HL-60 (cell line): ENCODE data around the gene STOM.

Source experiments
- DNase-seq, 2 experiments: peaks; one replicate each; pipeline ENCODE4 v3.0.0-alpha.2; 2010 to 2020; ENCODE audit warnings: low read depth in 1 of 2, low spot score in 1 of 2
- H3K27ac ChIP-seq: fragments of 250-450 bp; sonication (Bioruptor Pico); replicated peaks from 2 replicates; pipeline ENCODE4 v1.5.1; 2020; ENCODE audit warnings: mild to moderate bottlenecking, moderate library complexity
- H3K27me3 ChIP-seq: fragments of 250-450 bp; sonication (Bioruptor Pico); 2 replicates; pipeline ENCODE4 v1.5.1; 2021; ENCODE audit warnings: mild to moderate bottlenecking, moderate library complexity; ENCODE audit not compliant: insufficient read depth, poor library complexity, severe bottlenecking
- H3K4me3 ChIP-seq: replicated peaks from 2 replicates; pipeline ENCODE4 v1.5.1; 2011; ENCODE audit warnings: mild to moderate bottlenecking, control low read depth, low read length; ENCODE audit not compliant: insufficient read depth
- CTCF ChIP-seq: IDR thresholded peaks from one replicate; pipeline ENCODE4 v1.5.1; 2011; ENCODE audit warnings: low read length, control low read depth, inconsistent platforms; ENCODE audit not compliant: insufficient read depth
- GABPA ChIP-seq: IDR thresholded peaks from 2 replicates; pipeline ENCODE4 v1.6.1; 2012; ENCODE audit warnings: low read depth
- POLR2AphosphoS5 ChIP-seq: IDR thresholded peaks from 2 replicates; pipeline ENCODE4 v1.6.1; 2012; ENCODE audit warnings: low read depth
- REST ChIP-seq: IDR thresholded peaks from 2 replicates; pipeline ENCODE4 v1.6.1; 2012; ENCODE audit warnings: low read depth; ENCODE audit not compliant: insufficient replicate concordance
- SPI1 ChIP-seq: IDR thresholded peaks from 2 replicates; pipeline ENCODE4 v1.6.1; 2012; ENCODE audit warnings: low read depth, mild to moderate bottlenecking, borderline replicate concordance

Gene STOM

GRCh38 chr9:121324316-121324715, 45.7 kb downstream of the STOM start:
- Histone ChIP-seq H3K27ac (no peak overlapping the region), H3K4me3 (no peak overlapping the region), H3K27me3 (no peaks in the 10 kb centered on the region)
- TF ChIP-seq CTCF (no peak), REST (no peak), SPI1 (peak; percentile 34; the same call in 1 of the 2 replicates)
- peak in 1 of 2 experiments; percentile 24 for DNase-seq

- H3K27me3 ChIP-seq, result no peaks in the 10 kb centered on the region
- TF ChIP-seq SPI1 (no peak), POLR2AphosphoS5 (no peak), REST (no peak), GABPA (no peak), CTCF (no peak)
- H3K4me3 ChIP-seq, result no peak overlapping the region
- no peak for DNase-seq
- peak overlapping the region; percentile 29 for H3K27ac ChIP-seq
These were observed 46.5 kb downstream of the STOM start for GRCh38 chr9:121323449-121324151.

- TF ChIP-seq GABPA, result no peak
- TF ChIP-seq POLR2AphosphoS5, result no peak
- H3K4me3 ChIP-seq, result no peak overlapping the region
- no peaks in the 10 kb centered on the region for H3K27me3 ChIP-seq
- DNase-seq, result peak; percentile 24 to 42
- peak overlapping the region; percentile 37 for H3K27ac ChIP-seq
These were observed 47.2 kb downstream of the STOM start for GRCh38 chr9:121322737-121323448.

- Histone ChIP-seq H3K27ac (peak overlapping the region; percentile 37), H3K4me3 (no peak overlapping the region), H3K27me3 (no peaks in the 10 kb centered on the region)
- TF ChIP-seq GABPA (no peak), REST (no peak), POLR2AphosphoS5 (no peak), CTCF (no peak), SPI1 (no peak)
- peak; percentile 21 to 33 for DNase-seq
These were observed 47.9 kb downstream of the STOM start for GRCh38 chr9:121322037-121322736.
